Inferior parietal cortex (tissue), 1 donor: Measurements from ENCODE around the gene OOEP.

Experiments
- DNase-seq: peaks from one replicate; pipeline ENCODE4 v3.0.0-alpha.2; 2016; ENCODE audit errors: extremely low spot score

Gene OOEP

DNA sequence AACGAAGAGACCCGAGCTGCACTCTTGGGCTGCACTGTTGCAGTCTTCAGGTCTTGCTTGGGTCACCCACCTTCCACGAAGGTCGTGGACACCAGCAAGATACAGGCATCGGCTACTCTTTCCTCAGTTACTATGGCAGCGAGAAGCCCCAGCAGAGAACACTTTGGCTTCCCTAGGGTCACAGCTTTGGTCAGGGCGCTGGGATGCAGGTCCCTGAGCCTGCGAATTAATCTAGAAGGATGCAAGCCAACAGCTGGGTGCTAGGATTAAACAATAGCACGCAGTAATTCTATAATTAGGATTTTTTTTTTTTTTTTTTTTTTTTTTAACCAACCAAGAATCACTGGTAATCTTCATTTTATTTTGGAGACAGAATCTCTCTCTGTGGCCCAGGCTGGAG lies 5.1 kb downstream of the OOEP start:
- no peak for DNase-seq

DNA sequence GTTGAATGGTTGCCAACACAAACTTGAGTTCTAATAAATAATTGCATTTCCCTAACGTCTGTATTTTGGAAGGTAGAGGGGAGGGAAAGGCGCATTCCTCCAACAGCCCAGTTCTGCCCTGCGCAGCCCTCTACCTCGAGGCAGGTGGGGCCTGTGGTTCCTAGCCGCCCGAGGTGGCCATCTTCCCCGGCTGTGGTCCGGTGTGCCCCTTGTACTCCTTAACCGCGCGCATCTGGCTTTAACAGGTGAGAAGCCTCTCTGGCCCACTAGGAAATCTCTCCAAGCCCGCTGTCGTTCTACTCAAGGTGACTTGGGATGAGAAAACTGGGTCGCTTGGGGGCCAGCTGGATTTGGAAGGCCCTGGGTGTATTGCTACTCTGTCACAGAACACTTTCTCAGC lies 5.6 kb downstream of the OOEP start:
- DNase-seq: no peak

DNA sequence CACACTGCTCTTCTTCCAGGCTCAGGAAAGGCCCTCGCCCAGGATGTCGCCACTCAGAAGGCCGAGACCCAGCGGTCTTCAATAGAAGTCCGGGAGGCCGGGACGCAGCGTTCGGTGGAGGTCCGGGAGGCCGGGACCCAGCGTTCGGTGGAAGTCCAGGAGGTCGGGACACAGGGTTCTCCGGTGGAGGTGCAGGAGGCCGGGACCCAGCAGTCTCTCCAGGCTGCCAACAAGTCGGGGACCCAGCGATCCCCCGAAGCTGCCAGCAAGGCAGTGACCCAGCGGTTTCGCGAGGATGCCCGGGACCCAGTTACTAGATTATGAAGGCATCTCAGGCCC lies 6.2 kb downstream of the OOEP start:
- DNase-seq: no peak

DNA sequence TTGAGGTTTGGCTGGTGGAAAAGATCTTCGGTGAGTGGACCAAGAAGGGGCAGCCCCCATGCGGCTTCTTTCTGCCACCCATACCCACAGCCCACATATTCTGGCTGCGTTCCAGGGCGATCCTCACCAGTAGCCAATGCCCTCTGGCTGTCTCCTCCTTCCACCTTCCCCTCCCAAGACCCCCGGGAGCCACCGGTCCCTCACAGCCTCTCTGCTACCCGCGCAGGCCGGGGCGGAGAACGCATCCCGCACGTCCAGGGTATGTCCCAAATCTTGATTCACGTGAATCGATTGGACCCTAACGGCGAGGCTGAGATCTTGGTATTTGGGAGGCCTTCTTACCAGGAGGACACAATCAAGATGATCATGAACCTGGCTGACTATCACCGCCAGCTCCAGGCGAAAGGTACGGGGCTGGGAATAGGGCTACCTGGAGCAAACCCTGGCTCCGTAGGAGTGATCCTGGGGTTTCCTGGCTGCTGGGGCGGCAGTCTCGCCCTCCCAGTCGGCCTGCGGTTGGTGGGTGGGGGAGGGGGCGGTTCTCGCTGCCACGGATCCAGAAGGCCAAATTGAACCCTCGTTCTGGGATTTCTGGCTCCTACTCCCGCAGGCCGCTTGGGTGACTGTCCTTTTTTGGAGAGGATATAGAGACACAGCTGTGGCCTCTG lies 6.7 kb downstream of the OOEP start:
- DNase-seq: no peak

DNA sequence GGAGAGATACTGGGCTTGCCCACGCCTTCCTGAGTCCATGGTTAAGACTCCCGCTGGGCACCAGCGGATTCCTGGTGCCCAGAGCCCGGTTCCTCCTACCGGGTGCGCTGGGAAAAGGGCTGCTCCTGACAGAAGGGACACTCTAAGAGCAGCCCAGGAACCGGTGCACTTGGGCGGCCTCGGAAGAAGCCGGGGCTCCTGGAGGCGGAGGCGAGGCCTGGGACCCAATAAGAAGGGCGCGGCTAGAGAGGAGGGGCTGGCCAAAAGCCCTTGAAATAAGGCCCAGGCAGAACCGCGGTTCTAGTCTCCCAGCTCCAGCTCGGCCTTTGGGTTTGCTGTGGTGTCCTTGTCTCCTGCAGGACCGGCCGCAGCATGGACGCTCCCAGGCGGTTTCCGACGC lies 7.3 kb downstream of the OOEP start, which contains the start of gene KHDC3L:
Gene KHDC3L, plus strand, starts transcription at position 301 of the 400 bp plus-strand sequence. Its CDS starts 72 bp downstream, at position 373.
- no peak for DNase-seq

DNA sequence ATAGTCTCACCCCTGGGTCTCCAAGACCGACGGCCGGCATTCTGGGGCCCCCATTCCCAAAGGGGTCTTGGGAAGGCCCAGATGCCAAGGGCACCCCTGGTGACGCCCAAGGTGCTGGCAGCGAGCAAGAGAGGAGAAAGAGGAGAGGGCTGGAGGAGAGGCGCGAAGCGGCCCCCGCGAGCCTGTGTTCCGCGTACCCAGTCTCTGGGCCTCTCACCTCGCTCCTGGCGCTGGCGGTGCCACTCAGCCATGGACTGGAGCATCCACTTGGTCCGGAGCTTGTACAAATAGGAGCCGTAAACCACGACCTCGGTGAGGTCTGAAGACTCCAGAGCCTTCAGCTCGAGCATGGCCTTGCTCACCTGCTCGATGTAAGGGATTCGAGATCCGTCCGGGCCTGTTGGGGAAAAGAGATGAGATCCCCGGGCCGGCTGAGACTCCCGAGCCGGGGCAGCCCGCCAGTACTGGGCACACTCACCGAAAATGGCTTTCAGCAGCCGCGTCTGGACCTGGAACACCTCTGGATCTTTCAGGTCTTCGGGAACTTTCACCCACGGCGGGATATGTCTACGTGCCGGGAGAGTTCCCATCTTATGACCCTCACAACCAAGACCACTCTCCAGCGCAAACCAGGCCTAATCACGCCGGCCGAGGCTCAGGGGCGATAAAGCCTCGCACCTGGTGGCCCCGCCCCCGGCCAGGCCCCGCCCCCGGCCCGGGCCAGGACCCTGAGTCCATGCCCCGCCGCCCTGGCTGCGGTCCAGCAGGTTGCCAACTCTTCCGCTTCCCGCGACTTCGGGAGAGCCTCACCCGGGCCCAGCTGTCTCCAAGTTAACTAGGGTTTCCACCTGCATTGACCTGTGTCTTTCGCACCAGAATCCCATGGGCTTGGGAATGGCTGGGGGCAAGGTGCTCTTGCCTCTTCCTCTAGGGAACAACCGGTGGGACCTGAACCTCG lies 15.8 kb downstream of the OOEP start, which contains the start of gene DPPA5:
Gene DPPA5, minus strand, starts transcription at position 641 of the 958 bp plus-strand sequence. Its CDS starts 51 bp downstream, at position 590.
- DNase-seq: no peak

DNA sequence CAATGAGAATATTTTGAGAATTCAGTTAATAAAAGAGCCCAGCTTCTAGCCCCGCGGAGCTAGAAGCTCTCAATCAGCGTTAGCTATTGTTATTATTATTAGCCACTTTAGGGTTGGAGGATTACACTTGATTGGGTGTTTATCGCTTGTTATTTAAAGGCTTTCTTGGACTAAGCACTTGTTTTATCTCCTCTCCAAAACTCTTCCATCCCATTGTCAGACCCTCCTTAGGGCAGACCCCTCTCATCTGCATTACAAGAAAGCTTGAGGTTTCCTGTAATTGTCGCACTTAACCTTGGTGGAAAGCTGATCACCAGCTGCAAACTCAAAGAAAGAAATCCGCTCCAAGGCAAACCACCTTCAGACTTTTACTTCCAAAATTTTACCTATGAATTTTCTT lies 20.4 kb downstream of the OOEP start:
- no peak for DNase-seq

DNA sequence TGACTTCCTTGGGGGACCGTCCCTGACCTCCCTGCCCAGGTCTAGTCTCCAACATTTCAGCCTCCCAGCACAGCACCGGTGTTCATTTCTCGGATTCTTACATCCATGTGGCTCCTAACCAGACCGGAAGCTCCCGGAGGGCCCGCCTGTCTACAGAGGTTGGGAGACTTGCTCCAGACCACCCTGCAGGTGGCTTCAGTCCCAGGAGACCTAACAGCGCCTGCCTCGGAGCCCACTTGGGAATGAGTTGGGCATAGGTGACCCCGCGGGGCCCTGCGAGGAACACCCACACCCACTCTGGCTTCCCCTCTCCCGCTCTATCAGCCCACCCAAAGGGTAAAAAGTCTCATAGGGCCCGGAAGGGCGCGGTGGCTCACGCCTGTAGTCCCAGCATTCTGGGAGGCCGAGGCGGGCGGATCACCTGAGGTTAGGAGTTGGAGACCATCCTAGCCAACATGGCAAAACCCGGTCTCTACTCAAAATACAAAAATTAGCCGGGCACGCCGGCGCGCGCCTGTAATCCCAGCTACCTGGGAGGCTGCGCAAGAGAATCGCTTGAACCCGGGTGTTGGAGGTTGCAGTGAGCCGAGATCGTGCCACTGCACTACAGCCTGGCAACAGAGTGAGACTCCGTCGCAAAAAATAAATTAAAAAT lies 21.0 kb downstream of the OOEP start:
- DNase-seq: no peak

DNA sequence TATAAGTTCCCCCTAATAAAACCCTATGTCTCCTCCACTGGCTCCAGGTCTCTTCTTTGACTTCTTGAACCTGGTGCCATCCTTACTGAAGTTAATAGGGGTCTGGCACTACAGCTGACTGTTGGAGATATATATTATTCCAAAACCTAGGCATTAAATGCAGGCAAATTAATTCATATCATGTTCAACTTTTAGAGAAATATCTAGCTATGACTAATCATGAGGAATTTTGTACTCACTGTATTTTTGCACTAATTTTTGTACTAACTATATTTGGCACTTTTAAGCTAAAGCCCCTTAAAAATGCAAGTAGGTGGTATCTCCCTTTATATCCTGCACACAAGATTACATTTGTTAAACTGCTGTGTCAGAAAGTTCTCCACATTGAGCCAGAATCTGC lies 26.5 kb downstream of the OOEP start:
- no peak for DNase-seq

DNA sequence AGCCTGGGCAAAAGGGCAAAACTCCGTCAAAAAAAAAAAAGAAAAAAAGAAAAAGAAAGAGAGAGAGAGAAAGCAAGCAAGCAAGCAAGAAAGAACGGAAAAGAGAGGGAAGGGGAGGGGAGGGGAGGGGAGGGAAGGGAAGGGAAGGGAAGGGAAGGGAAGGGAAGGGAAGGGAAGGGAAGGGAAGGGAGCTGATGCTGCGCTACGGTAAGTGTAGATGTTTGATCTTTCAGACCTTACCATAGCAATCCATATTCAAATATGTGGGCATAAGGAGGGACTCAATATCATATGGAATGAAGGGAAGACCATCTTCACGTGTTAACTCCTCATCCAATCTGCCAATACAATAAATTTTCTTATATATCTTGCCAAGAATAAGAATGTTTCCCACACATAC lies 27.5 kb downstream of the OOEP start:
- no peak for DNase-seq

DNA sequence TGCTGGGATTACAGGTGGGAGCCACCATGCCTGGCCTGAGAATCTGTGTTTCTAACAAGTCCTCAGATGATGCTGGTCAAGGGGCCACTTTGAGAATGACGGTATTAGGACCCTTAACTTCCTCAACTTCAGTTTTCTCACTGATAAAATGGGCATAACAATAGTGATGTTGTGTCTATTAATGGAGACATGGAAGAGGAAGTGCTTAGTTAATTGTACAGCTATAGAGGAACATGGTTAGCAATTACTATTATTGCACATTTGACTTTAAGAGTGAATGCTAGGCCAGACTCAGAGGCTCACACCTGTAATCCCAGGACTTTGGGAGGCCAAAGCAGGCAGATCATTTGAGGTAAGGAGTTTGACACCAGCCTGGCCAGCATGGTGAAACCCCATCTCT lies 28.4 kb downstream of the OOEP start:
- no peak for DNase-seq

DNA sequence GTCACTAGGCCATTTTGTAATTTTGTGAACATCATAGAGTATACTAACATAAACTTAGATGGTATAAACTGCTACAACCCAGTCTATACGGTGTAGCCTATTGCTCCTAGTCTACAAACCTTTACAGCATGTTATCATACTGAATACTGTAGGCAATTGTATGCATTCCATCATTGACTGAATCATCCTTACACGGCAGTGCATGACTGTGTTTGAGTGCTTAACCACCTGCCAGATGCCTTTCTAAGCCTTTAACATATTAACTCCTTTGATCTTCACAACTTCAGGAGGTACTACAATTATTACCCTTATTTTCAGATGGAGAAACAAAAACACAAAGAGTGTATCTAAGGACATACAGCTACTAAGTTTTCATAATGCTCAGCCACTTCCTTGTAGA lies 29.6 kb downstream of the OOEP start:
- no peak for DNase-seq

DNA sequence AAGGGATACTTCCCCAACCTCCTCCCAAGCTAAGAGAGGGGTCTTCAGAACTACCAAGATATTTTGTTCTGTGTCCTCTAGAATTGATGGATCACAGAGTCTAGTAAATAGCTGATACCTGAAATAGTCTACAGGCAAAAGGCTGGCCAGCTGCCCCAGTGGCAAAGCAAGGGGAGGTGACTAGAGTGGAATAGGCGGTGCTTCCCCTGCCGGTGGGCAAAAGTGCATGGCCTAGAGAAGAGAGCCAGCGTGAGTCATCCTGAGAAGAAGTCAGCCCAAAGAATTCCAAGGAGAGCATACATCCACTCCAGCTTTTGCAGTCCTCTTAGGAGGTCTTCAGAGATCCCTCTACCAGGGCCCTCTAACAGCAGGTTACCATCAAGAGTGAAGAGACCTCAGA lies 30.4 kb downstream of the OOEP start:
- DNase-seq: no peak

DNA sequence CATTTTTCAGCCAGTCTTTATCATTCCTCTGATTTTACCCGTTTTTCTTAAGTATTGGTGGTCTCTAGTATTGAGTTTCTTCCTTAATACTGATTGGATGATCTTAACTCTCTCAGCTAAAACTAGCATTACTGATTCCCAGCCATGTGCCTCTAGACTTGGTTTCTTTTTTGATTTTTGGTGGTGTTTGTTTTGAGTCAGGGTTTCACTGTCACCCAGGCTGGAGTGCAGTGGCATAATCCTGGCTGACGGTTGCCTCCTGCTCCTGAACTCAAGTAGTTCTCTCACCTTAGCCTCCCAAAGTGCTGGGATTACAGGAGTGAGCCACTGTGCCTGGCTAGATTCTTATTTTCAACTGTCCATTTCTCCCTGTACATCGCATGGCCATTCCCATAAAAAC lies 40.5 kb downstream of the OOEP start:
- DNase-seq: no peak

DNA sequence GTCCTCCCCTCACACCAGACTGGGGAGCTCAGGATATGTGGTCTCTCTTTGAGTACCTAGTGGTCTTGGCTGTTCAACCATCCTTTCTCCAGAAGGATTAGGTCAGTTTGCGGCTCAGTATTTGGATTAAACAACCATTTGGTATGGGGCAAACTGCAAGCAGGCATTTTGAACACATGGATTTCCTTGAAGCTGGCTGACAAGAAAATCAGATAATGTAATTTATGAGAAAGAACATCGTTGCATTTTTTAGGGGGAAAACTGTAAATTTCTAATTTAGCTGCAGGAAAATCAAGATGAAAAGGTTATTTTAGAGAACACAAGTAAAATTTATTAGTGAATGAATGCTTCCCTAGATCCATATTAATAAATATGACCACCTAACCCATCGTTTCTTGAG lies 40.9 kb downstream of the OOEP start:
- DNase-seq: no peak

DNA sequence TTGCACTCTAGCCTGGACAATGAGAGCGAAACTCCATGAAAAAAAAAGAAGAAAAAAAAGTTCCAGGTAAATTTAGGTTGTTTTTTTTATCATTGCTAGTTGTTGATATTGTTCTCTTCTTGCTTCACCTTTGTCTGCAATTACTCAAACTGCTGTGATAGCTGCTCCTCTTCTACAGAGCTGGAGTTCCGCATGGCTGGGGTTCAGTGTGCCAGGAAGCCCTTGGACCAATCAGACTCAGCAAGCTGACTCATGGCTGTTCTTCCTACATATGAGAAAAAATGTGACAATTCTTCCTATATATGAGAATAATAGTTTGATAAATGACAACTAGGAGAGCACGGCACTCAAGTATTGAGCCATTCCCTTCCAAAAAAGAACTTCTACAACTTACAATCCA lies 44.0 kb downstream of the OOEP start:
- DNase-seq: no peak

DNA sequence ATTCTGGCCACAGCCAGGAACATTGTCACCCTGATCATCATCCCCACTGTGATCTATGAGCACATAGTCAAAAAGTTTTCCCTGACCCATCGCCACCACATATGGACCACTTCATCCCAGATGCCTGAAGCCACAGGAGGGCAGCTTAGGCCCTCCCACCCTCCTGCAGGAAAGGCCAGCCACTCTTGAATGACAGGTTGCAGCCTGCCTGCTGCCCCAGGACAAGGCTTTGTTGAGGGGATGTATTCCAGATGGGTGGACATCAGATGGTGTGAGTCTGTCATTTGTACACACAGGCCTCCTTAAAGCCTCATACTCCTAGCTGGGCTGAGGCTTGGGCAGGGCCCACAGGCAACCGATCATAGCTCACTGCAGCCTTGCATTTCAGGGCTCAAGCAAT lies 46.4 kb downstream of the OOEP start:
- DNase-seq: no peak
